Activated T-cell treated with anti-CD3 and anti-CD28 coated beads, Interleukin-2, amount 50 U/mL, for 24 hours (primary cell): ENCODE results near the gene FOSL2.

ENCODE experiments used
- DNase-seq: peaks from one replicate; pipeline ENCODE4 v3.0.0-alpha.2; 2020
- H3K27ac Mint-ChIP-seq: 2 replicates; pipeline ENCODE4 v1.8.0; 2020; ENCODE audit warnings: mild to moderate bottlenecking, mixed read lengths
- H3K27me3 Mint-ChIP-seq: 2 replicates; pipeline ENCODE4 v1.8.0; 2020; ENCODE audit warnings: mixed read lengths
- H3K36me3 Mint-ChIP-seq: 2 replicates; pipeline ENCODE4 v1.8.0; 2020; ENCODE audit warnings: low read depth, mixed read lengths
- H3K4me1 Mint-ChIP-seq: 2 replicates; pipeline ENCODE4 v1.8.0; 2020; ENCODE audit warnings: low read depth, mixed read lengths
- H3K4me3 Mint-ChIP-seq: 2 replicates; pipeline ENCODE4 v1.8.0; 2020; ENCODE audit warnings: mild to moderate bottlenecking, moderate library complexity, mixed read lengths
- H3K9me3 Mint-ChIP-seq: 2 replicates; pipeline ENCODE4 v1.8.0; 2020; ENCODE audit warnings: mixed read lengths

The FOSL2 gene

GRCh38 chr2:28415010-28415409 is 22.4 kb downstream of the FOSL2 start:
- Mint-ChIP-seq H3K4me3 (no peak overlapping the region), H3K4me1 (peaks cover 47% of the 10 kb centered on the region), H3K36me3 (peaks cover 34% of the 10 kb centered on the region), H3K9me3 (no peaks in the 10 kb centered on the region), H3K27ac (peak overlapping the region; percentile 59), H3K27me3 (no peaks in the 10 kb centered on the region)
- peak; percentile 30 for DNase-seq

- no peak for DNase-seq
- no peak overlapping the region for H3K4me3 Mint-ChIP-seq
- H3K27ac Mint-ChIP-seq: peak overlapping the region; percentile 71
- H3K9me3 Mint-ChIP-seq: no peaks in the 10 kb centered on the region
- no peaks in the 10 kb centered on the region for H3K27me3 Mint-ChIP-seq
- peaks cover 44% of the 10 kb centered on the region for H3K4me1 Mint-ChIP-seq
- peaks cover 39% of the 10 kb centered on the region for H3K36me3 Mint-ChIP-seq
These were observed 23.1 kb downstream of the FOSL2 start for GRCh38 chr2:28415715-28416114.

GRCh38 chr2:28419003-28419402 is 26.3 kb downstream of the FOSL2 start:
- H3K27me3 Mint-ChIP-seq: no peaks in the 10 kb centered on the region
- H3K36me3 Mint-ChIP-seq: peaks cover 50% of the 10 kb centered on the region
- H3K9me3 Mint-ChIP-seq: no peaks in the 10 kb centered on the region
- no peak overlapping the region for H3K4me3 Mint-ChIP-seq
- DNase-seq: no peak
- peaks cover 55% of the 10 kb centered on the region for H3K4me1 Mint-ChIP-seq
- peak overlapping the region; percentile 45 for H3K27ac Mint-ChIP-seq

- no peak overlapping the region for H3K4me3 Mint-ChIP-seq
- DNase-seq: peak; percentile 24
- peak overlapping the region; percentile 72 for H3K27ac Mint-ChIP-seq
- peaks cover 61% of the 10 kb centered on the region for H3K4me1 Mint-ChIP-seq
- H3K9me3 Mint-ChIP-seq: no peaks in the 10 kb centered on the region
- peaks cover 50% of the 10 kb centered on the region for H3K36me3 Mint-ChIP-seq
- no peaks in the 10 kb centered on the region for H3K27me3 Mint-ChIP-seq
These were observed 27.0 kb downstream of the FOSL2 start for GRCh38 chr2:28419443-28420270.

DNA sequence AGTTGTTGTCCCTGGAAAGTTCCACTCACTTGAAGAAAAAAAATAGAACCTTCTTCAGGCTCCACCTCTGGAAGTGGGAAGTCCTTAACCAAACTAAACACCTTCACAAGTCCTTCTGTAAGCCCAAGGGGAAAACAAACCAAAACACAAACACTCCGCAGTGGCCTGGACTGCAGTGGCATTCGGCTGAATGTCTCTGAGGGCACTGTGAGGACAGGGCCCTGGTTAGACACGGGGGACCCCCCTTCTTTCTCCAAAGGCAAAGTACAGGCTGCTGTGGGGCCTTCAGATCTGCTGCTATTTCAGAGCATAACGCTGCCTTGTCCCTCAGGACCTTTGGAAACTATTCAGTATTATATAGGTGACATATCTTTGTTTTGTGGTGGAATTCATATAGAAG is 28.1 kb downstream of the FOSL2 start:
- peak; percentile 28 for DNase-seq
- Mint-ChIP-seq H3K9me3 (no peaks in the 10 kb centered on the region), H3K27me3 (no peaks in the 10 kb centered on the region), H3K4me1 (peaks cover 69% of the 10 kb centered on the region), H3K27ac (peak overlapping the region; percentile 80), H3K4me3 (no peak overlapping the region), H3K36me3 (peaks cover 50% of the 10 kb centered on the region)

GRCh38 chr2:28422908-28423741 is 30.5 kb downstream of the FOSL2 start:
- H3K4me3 Mint-ChIP-seq: peak overlapping the region; percentile 50
- DNase-seq: peak; percentile 38
- H3K27ac Mint-ChIP-seq: peak overlapping the region; percentile 84
- H3K9me3 Mint-ChIP-seq: no peaks in the 10 kb centered on the region
- peaks cover 32% of the 10 kb centered on the region for H3K36me3 Mint-ChIP-seq
- H3K27me3 Mint-ChIP-seq: no peaks in the 10 kb centered on the region
- peaks cover 65% of the 10 kb centered on the region for H3K4me1 Mint-ChIP-seq

DNA sequence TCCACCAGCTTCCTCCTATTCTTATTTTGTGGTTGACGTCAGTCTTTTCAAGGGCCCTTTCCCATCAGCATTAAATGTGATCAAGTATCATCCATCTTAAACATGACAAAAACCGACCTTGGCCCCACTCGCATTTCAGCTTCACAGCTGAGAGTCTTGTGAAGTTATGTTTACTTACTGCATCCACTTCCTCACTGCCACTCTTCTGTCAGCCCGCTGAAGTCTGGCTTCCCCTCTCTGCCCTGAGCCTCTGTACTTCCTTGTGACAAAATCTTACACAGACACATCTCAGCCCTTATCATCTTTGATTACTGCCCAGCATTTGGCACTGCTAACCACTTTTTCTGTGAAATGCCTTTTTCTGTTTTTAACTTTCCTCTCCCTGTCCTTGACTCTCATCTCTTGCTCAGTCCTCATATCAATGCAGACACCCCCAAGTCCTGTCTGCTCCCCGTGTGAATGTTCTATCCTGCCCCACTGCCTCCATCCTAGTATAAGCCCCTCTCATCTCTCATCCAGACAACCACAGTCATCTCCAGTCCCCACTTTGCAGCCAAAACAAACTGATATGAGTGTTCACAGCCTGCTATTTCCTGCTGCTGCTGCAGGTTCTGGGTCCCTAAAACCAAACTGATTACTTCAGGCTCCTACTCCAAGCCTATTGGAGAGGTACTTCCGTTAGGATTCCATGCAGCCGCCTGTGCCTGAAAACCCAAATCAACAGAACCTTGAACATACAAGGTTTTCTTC is 31.4 kb downstream of the FOSL2 start:
- peak; percentile 46 for DNase-seq
- no peaks in the 10 kb centered on the region for H3K27me3 Mint-ChIP-seq
- H3K27ac Mint-ChIP-seq: peak overlapping the region; percentile 84
- no peaks in the 10 kb centered on the region for H3K9me3 Mint-ChIP-seq
- peaks cover 66% of the 10 kb centered on the region for H3K4me1 Mint-ChIP-seq
- peak overlapping the region; percentile 50 for H3K4me3 Mint-ChIP-seq
- H3K36me3 Mint-ChIP-seq: peaks cover 26% of the 10 kb centered on the region

- Mint-ChIP-seq H3K9me3 (no peaks in the 10 kb centered on the region), H3K36me3 (peaks cover 18% of the 10 kb centered on the region), H3K27ac (peak overlapping the region; percentile 84), H3K4me3 (peak overlapping the region; percentile 50), H3K27me3 (no peaks in the 10 kb centered on the region), H3K4me1 (peaks cover 62% of the 10 kb centered on the region)
- DNase-seq: no peak
These were observed 32.3 kb downstream of the FOSL2 start for GRCh38 chr2:28424799-28425463.

- Mint-ChIP-seq H3K4me3 (no peak overlapping the region), H3K27ac (peak overlapping the region; percentile 69)
- peak; percentile 5 for DNase-seq
These were observed 32.8 kb downstream of the FOSL2 start for GRCh38 chr2:28425464-28425835.

GRCh38 chr2:28427741-28428415 is 35.2 kb downstream of the FOSL2 start:
- Mint-ChIP-seq H3K4me3 (no peak overlapping the region), H3K27ac (peak overlapping the region; percentile 22), H3K36me3 (no peaks in the 10 kb centered on the region), H3K4me1 (peaks cover 46% of the 10 kb centered on the region), H3K9me3 (no peaks in the 10 kb centered on the region), H3K27me3 (no peaks in the 10 kb centered on the region)
- DNase-seq: no peak

More at GRCh38 chr2:28425464-28425835, 32.8 kb downstream of the FOSL2 start:
- no peaks in the 10 kb centered on the region for H3K9me3 Mint-ChIP-seq
- H3K36me3 Mint-ChIP-seq: peaks cover 14% of the 10 kb centered on the region
- no peaks in the 10 kb centered on the region for H3K27me3 Mint-ChIP-seq
- H3K4me1 Mint-ChIP-seq: peaks cover 63% of the 10 kb centered on the region

DNA sequence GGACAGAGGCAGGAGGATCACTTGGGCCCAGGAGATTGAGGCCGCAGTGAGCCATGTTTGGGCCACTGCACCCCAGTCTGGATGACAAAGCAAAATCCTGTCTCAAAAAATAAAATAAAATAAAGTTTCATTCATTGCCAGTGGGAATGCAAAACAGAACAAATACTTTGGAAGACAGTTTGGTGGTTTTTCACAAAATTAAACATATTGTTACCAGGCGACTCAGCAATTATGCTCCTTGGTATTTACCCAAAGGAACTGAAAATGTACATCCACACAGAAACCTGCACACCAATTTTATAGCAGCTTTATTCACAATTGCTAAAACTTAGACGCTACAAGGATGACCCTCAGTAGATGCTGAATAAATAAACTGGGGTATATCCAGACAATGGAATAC is 35.8 kb downstream of the FOSL2 start:
- DNase-seq: no peak
- Mint-ChIP-seq H3K4me1 (peaks cover 40% of the 10 kb centered on the region), H3K36me3 (no peaks in the 10 kb centered on the region), H3K9me3 (peaks cover 4% of the 10 kb centered on the region), H3K27ac (no peak overlapping the region), H3K27me3 (no peaks in the 10 kb centered on the region), H3K4me3 (no peak overlapping the region)

DNA sequence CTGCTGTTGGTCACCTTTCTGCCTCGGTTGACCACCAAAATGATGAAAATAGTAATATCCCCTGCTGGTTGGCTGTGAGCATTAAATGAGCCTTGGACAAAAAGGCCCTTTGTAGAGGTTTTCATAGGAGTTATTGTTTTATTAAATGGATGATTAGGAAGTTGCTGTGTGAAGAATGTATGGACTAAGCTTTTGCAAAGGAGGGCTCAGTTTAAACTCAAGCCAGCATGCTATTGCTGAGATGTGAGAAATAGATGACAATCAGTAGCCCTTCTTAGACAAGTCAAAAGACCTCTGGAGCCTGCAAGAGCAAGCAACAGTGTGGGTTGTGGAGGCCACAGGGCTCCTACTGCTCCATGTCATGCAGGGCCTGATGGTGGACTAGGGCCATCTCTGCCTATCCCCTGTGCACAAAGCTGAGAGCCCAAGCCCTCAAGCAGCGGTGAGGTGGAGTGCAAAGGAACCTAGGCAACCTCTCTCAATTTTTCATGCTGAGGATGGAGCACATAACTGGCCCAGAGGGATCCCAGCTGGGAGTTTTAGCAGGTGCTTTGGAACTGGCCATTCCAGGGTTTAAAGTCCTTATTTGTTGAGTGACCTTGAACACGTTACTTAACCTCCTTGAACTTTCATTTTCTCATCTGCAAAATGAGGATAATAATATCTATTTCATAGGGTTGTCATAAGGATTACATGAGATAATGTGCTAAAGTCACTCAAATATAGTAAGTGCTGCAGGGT is 37.1 kb downstream of the FOSL2 start:
- H3K4me3 Mint-ChIP-seq: no peak overlapping the region
- no peak overlapping the region for H3K27ac Mint-ChIP-seq
- peaks cover 37% of the 10 kb centered on the region for H3K4me1 Mint-ChIP-seq
- H3K36me3 Mint-ChIP-seq: no peaks in the 10 kb centered on the region
- no peaks in the 10 kb centered on the region for H3K27me3 Mint-ChIP-seq
- peak; percentile 23 for DNase-seq
- H3K9me3 Mint-ChIP-seq: peaks cover 10% of the 10 kb centered on the region

- no peaks in the 10 kb centered on the region for H3K27me3 Mint-ChIP-seq
- no peak overlapping the region for H3K4me3 Mint-ChIP-seq
- H3K9me3 Mint-ChIP-seq: peaks cover 10% of the 10 kb centered on the region
- DNase-seq: peak; percentile 22
- H3K4me1 Mint-ChIP-seq: peaks cover 32% of the 10 kb centered on the region
- no peaks in the 10 kb centered on the region for H3K36me3 Mint-ChIP-seq
- H3K27ac Mint-ChIP-seq: no peak overlapping the region
These were observed 37.7 kb downstream of the FOSL2 start for GRCh38 chr2:28430377-28430765.
